D341Med (cell line): ENCODE results near the gene NNMT.

Experiments
- DNase-seq: peaks from one replicate; pipeline ENCODE4 v3.0.0; 2012; ENCODE audit warnings: low spot score

The NNMT gene

DNA sequence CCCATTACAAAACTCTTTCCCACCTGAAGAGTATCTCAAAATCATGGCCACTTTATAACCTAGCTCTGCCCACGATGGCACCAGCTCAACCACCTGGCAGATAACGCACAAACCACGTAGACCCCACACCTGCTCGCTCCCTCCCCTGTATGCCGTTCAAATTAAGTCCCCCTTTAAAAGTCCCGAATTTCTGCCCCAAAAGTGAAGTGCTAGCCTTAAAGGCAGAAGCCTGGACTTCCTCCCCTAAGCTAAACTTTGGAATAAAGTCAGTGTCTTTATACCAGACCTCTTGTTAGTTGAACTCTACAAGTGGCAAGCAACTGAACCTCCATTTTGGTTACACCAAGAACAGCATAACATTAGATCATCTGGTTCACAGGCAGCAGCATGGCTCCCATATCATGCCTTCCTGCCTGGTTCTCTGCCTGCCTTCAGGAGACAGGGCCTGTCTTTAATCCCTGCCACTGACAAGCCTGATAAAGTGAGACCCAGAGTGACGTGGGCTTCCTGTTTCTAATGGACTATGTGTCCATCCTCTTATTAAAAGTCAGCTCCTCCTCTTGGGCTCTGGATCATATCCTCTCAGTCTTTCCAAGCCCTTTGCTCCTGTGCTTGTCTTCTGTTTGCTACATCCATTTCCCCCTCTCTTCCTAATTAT lies 32.6 kb upstream of the NNMT start:
- DNase-seq = no peak

DNA sequence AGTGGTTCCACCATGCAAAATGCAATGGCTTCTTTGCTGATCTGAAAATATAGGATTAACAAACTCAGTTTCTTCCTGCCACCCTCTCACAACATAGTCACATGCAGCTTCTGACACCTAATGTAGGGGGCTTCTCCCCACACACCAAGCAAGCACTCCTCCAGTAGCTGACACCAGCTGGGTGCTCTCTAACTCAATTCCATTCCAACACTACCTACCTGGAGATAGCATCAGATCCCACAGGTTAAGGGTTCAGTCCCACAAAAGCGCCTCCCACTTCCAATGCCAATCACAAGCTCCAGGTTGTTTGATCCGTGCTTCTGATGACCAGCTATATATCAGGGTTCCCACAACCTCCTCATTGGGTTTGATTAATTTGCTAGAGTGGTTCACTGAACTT lies 31.8 kb upstream of the NNMT start:
- no peak for DNase-seq

DNA sequence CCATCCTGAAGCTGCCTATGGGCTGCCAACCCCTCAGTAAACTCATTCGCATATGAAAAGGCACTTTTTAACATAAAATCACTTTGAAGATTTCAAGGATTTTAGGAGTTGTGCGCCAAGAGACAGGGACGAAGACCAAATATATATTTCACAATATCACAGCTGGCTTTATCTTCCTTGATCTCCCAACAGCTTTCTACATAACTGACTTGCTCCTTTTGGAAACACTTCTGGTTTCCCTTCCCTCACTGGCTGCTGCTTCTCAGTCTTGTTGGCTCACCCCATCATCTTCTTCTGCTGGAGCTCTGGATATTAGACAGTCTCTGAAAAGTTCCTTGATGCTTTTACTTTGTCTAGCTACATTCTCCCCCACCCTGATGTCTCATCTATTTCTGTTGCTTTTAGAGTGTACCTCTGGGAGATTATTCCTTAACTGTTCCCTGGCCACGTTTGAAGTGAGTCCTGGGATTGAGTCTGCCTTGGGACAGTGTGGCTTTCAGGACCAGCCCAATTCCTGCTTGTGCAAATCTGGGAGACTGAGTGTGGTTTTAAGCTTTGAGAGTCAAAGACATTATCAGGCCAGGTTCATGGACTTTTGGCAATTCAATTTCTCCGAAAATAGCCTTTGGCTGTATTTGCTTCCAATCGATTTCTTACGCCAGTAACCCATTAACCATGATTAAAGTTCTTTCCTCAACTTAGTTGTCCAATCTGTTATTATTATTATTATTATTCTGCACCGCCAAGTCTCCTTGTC lies 30.9 kb upstream of the NNMT start:
- DNase-seq = no peak

DNA sequence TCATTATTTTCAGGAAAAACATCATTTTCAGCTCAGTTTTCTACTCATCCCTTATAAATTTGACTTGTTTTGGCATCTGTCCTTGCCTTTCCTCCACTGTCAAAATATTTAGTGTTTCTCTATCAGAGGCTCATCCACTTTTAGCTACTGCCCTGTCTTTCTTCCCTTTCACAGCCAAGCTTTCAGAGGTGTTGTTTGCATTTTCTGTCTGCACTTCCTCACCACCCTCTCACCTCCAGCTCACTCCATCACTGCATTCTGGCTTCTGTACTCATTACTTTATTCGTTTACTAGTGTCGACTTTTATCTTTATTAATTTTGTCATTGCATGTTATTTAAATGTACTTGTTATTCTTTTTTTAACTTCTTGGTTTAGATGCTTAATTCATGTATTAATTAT lies 26.7 kb upstream of the NNMT start:
- no peak for DNase-seq

DNA sequence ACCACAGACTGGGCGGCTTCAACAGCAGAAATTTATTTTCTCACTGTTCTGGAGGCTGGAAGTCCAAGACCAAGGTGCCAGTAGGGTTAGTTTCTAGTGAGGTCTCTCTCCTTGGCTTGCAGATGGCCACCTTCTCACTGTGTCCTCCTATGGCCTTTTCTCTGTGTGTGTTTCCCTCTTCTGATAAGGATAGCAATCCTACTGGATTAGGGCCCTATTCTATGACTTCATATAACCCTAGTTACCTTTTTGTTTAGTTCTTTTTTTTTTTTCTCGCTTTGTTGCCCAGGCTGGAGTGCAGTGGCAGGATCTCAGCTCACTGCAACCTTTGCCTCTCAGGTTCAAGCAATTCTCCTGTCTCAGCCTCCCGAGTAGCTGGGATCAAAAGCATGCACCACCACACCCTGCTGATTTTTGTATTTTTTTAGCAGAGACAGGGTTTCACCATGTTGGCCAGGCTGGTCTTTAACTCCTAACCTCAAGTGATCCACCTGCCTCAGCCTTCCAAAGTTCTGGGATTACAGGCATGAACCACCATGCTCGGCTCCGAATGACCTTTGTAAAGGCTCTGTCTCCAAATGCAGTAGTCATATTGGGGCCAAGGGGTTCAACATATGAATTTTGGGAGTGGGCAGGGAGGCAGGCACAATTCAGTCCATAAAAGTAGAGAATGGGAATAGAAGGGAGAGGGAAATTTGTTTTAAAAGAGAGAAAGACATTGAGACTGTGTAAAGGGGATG lies 25.5 kb upstream of the NNMT start:
- DNase-seq = no peak

DNA sequence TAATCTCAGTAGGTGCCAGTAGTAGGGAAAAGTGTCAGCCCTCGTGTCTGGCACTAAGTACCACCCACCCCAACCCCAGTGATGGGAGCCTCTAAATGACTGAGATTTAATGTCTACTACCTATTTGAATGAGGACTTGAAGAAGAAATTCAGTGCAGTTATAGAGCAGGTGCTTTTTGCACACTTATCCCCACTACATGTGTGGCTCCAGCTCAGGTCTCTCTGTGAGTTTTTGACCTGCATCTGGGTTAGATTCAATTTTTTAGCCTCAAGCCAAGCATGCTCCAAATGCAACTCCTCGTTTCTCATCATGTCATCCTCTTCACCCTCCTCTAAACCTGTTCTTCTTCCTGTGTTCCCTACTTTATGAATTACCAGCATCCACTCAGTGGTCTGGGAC lies 24.9 kb upstream of the NNMT start:
- no peak for DNase-seq

DNA sequence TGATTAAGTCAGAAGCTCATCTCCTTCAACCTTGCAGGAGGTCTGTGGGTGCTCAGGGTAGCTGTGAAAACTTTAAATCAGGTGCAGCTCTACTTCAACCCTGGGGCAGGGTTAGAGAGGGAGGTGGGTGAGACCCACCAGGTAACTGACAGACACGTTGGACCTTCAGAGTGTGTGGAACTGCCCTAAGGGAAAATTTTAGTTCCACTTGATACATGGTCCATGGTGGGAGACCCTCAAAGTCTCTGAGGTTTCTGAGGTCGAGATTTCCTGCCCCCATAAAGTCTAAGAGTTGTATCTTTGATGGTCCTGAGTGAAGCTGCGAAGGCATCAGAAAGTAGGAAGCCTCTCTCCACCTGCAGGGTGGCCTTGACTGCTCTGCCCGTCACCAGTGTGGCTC lies 23.9 kb upstream of the NNMT start:
- DNase-seq = no peak

DNA sequence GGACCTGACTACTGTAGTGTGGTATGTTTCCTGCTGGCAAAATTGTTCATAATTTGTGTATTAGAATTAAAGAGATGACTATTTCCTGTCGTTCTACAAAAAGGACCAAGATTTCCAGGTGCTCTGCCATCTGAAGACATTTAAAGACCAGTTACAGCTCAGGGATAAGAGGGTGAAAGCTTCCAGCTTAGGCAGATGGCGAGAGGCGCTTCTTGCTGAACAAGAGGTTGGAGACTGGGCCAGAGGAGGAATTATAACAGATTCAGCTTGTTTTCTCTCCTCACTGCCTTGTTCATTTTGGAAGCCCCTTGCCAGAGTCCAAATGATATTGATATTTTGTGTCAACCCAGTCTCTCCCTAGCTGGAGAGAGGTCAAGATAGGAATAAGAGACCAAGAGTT lies 23.1 kb upstream of the NNMT start:
- DNase-seq = no peak

DNA sequence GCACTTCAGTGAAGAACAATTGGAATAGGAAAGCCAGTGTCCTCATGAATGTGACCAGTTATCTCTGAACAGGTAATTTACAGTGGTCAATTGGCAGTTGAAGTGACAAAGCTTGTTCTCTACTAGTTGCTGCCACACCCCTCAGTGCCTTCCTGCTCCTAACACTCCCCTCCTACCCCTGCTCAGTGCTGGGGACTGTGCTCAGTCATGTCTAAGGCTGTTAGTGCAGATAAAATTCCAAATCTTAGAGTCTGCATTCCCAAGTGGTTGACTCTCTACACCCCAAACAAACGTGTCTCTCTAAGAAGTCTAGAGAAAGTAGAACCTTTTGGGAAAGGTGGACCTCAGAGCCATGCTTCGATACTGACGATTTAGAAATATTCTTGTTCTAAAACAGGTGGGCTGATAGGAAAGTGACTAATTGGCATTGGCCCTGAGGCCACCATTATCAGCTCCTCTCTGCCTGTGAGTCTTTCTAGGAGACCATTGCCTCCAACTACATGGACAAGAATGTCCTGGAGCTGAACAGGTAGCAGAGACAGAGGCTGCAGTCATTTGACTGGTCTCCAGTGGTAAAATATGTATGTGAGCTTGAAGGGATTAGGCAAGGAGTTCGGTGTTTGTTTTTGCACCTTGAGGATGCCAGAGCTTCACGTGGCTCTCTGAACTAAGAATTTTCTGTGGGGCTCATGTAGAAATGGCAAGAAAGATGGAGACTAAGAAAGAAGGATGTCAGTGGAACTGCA lies 22.1 kb upstream of the NNMT start:
- DNase-seq = no peak

DNA sequence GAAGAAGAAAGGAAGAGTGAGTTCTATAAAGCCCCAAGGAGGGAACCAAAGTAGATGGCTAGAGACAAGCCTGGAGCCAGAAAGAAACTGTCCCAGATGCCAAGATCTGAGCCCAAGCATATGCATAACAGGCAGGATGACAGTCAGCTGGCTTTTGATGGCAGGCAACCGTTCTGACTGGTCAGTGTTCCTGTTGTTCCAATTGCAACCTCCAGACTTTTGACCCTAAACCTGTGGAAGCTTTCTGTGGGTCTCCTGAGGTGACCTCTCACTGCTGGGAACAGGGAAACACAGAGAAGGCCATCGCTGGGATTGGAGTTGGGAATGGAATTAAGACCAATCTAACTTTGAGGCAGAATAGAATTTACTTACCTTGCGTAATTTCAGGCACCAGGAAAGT lies 21.6 kb upstream of the NNMT start:
- DNase-seq = no peak

DNA sequence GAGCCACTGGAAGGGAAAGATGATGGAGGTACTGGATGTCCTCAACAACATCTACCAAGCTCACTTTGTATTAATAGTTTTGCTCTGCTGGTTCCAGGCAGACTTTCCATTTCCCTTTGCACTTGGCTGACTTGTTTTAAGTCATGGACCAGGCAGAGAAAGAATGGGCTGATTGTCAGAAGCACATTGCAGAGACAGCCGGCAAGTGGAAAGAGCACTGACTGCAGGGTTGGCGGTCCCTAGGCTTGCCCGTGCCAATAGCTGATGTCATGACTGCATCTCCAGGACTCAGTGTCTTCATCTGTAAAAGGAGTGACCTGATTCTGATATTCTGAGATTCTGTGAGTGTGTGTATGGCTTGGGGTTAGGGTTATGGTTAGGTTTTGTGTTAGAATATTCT lies 20.9 kb upstream of the NNMT start:
- no peak for DNase-seq

DNA sequence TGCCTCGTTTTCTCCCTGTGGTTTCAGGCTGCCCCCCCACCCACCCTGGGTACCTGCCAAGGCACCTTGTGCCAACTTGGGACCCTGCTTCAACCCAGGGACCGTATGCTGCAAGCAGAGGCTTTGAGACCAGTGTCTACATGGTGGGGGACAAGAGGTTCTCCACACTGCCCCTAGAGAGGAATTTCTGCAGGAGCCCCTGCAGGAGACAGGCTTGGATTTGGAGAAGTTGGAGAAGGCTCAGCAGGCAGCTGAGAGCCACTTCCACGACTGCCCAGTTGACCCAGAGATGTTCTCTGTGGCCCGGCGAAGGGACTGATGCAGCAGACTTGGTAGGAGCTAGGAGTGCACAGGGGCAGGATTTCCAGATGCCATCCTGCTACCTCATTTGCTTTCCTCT lies 20.1 kb upstream of the NNMT start:
- DNase-seq = no peak

DNA sequence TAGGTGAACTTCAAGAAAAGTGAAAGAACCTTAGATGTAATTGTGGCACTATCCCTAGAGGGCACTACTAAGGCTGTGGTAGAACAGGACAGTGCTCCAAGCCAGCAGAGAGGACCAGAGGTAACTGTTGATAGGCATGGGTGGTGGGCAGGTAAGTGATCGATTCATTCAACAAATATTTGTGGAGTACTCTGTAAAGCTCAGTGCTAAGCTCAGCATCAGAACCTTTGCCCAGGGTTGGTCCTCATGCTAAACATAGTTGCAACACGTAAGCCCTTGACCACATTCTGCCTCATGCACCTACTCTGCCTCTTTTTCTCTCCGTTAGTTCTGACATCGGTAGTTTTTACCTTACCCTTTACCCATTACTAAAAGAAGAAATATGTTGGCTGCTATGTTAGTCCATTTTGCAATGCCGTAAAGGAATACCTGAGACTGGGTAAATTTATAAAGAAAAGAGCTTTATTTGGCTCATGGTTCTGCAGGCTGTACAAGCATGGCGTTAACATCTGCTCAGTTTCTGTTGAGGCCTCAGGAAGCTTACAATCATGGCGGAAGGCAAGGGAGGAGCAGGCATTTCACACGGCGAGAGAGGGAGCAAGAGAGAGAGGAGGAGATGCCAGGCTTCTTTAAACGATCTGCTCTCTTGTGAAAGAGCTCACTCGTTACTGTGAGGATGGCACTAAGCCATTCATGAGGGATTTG lies 18.4 kb upstream of the NNMT start:
- DNase-seq = no peak

DNA sequence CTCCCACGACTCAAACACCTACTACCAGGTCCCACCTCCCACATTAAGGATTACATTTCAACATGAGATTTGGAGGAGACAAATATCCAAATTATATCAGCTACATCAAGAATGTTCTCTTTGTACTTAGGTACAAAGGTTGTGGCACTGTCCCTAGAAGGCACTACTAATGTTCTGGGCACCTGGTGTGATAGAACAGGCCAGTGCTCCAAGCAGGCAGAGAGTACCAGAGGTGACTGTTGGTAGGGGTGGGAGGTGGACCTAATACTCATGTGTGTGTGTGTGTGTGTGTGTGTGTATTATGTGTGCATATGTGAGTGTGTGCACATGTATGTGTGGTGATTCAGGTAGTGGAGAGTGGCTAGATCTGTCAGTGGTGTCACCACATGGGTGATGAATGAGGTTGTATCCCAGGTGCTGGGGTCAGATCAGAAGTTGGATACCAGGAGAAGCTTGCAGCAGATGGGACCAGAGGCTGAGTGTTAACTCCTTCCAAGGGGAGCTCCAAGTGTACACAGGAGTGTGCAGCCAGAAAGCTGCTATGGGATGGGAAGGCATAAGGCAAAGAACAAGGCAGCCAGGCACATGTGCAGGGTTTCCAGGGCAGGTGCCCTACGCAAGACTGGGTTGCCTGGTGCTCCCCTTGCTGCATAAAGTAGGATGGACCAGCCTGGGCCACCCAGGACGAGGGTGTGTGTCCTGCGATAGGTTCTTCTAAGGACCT lies 17.7 kb upstream of the NNMT start:
- DNase-seq = no peak

DNA sequence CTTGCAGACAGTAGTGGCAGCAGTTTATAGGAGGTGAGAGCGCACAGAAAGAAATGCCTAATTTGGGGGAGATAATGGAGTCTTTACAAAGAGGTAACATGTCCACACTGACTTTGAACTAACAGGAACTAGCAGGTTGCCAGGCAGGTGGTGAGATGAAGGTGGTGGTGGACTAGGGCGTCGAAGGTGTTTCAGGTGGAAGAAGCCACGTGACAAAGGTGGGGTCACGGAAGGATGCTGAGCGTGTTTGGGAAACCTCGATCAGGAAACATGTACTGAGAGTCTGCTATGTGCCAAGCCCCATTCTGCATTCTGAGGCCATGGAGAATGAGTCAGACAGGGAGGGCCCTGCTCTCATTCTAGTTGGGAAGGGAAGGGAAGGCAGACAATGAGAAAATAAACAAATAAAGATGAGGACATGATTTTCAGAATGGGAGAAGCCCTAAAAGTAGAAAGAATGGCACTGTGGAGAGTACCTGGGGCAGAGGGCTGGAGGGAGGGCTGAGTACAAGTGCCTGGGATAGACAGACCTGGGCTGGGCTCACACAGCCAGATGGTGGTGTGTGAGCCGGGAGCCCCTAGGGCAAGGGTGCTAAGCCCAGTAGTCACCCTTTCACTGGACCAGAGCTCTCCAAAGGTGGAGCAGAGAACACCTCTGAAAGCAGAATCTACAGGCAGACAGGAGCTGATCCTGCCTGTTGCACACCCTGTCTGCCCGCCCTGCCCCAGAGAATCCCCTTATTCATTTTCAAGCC lies 16.2 kb upstream of the NNMT start:
- DNase-seq = no peak

DNA sequence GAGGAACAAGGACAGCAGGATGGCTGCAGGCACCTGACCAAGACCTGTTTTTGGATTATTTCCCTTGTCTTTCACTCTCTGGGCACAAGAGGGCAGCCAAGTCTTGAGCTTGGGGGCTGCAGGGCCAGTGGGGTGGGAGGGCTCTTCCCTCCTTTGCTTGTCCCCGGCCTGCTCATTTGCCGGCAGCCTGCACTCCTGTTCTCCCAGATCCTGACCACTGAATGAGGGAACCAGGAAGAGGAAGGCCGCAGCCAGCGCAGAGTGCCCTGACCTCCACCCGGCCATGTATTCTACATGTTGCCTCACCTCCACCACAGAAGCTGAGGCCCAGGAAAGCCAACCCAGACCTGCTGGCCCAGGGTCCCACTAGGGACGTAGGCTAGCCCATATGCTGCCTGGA lies 15.5 kb upstream of the NNMT start:
- peak; percentile 77 for DNase-seq

DNA sequence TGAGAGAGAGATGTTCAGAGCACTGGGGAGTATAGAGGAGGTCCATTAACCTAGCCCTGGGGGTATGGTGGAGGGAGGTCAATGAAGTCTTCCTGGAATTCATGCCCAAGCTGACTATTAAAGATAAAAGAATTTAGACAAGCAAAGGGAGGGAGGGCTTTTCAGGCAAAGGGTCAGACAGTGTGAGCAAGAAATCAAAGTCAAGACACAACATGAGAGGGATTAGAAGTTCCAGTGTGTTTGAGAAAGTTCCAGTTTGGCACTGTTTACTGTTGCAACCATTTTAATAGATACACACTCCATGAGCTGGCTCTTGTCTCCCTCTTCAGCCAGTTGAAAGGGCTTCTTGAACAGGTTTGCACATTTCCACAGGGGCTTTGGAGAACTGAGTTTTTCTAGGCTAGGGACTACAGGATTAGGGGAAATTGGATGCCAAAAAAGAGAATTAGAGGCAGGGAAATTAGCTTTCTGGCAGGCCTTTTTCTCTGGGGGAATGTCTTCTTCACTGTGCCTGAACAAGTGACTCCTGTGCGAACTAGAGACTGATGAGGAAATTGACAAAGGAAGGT lies 14.7 kb upstream of the NNMT start:
- DNase-seq = no peak

DNA sequence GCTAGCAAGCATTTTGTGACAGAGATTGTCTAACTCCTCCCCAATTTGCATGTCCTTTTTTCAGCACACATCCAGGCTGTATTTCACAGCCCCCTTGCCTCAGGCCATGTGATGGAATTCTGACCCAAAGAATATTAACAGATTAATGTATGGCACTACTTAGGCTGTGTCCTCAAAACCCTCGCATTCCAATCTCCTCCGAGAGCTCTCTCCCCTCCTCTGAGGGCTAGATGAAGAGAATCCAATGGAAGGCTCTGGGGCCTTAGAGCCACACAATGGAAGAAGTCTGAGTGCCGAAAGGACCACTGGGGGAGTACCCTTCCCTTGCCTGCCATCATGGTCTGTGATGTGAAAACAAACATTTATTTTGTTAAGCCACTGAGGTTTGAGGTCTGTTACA lies 13.7 kb upstream of the NNMT start:
- DNase-seq = no peak

DNA sequence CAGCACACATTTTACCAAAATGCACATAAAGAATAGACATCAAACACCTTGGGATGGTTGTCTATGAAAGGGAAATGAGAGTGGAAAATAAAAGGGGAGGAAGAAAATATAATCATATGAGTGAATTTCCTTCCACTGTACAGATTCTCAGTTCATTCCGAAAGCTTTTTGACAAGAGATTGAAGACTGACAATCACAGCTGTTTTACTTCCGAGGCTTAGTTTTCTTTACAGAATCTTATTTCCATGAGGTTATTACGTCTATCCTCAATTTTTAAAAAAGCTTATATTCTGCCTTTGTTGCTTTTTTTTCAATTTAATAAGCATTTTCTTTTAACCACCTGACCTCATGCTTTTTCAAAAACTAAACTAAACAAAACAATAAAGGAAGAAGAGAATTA lies 12.8 kb upstream of the NNMT start:
- DNase-seq = no peak

DNA sequence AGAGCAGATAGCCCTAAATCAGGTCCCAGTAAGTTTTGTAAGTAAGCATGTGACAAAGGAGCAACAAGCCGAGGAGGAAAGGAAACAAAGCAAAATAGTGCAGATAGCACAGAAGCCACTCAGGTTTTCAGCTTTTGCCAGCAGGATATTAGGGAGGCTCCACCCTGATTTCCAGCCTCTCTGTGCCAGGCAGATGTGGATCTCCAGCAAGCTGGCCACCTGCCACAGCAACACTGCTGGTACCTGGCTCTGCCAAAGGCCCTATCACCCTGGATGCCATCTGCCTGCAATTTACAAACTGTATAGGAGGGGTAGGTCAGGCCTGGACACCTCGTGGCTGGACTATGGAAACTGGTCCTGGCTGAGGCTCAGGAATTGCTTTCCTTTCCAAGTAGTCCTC lies 12.2 kb upstream of the NNMT start:
- no peak for DNase-seq
